ENCODE data around the gene CCDC27.

DNA sequence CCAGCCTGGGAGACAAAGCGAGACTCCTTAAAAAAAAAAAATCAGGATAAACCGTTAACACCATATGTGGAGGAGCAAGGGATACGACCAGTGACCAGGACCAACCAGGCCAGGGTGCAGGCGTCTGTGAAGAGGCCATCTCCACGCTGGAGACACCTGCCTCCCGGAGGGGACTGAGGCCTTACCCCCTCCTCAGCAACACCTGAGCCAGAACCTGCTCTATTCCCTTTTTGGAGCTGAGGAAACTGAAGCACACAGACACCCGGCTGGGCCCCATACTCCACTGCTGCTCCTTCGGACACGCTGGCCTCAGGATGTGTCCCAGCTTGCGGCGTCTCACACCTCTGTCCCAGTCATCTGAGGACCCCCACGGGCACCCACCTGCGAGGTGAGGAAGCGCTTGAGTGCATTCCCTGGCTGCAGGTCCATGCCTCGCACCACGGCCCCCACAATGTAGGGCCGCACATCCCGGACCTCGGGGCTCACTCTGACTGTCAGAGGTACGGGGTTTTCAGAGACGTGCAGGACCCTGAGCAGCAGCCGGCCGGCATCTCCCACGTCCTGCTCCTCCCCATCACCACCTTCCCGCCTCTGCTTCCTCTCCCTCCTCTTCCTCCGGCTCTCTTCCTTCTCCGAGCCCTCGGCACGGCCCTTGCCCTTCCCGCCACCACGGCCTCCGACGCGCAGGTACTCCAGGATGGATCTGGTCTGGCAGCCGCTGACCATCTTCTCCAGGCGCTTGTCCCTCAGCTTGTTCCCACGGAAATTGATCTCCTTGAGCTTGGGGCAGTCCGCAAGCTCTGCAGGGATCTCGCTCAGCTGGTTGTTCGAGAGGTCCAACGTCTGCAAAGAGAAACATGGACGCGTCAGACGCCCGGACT lies 34.5 kb downstream of the CCDC27 start:
- TF ChIP-seq, protein P1, sequence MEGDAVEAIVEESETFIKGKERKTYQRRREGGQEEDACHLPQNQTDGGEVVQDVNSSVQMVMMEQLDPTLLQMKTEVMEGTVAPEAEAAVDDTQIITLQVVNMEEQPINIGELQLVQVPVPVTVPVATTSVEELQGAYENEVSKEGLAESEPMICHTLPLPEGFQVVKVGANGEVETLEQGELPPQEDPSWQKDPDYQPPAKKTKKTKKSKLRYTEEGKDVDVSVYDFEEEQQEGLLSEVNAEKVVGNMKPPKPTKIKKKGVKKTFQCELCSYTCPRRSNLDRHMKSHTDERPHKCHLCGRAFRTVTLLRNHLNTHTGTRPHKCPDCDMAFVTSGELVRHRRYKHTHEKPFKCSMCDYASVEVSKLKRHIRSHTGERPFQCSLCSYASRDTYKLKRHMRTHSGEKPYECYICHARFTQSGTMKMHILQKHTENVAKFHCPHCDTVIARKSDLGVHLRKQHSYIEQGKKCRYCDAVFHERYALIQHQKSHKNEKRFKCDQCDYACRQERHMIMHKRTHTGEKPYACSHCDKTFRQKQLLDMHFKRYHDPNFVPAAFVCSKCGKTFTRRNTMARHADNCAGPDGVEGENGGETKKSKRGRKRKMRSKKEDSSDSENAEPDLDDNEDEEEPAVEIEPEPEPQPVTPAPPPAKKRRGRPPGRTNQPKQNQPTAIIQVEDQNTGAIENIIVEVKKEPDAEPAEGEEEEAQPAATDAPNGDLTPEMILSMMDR (IDR thresholded peaks at IDR 0.05 in 8 of 11, conservative IDR thresholded peaks at IDR 0.05 in 3 of 11) = no peak
- TF ChIP-seq POLR2A (IDR thresholded peaks at IDR 0.05) (no peak), POLR2AphosphoS5 (IDR thresholded peaks at IDR 0.05) (peak in 1 of 3 donors; percentile 54)

Data from spleen (tissue), 7 donors.